ENCODE measurements around the gene PLA2G4F.

DNA sequence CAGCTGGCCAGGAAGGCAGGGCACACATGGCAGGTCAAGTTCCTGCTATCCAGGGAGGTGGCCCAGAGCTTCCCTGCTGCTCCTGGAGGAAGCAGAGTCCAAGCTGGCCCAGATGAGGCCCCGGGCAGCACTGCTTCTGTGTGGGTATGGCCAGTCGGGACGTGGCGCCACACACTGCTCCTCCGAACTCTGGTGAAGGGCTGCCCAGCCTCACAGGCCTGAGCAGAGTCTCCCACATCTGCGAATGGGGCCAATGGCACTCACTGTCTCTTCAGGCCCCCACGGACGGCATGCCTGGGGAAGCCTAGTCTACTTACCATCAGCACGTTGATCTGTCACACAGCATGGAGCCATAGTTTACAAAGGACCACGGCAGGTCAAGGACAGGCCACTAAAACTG is 2.5 kb upstream of the PLA2G4F start:
- TF ChIP-seq, protein P1, sequence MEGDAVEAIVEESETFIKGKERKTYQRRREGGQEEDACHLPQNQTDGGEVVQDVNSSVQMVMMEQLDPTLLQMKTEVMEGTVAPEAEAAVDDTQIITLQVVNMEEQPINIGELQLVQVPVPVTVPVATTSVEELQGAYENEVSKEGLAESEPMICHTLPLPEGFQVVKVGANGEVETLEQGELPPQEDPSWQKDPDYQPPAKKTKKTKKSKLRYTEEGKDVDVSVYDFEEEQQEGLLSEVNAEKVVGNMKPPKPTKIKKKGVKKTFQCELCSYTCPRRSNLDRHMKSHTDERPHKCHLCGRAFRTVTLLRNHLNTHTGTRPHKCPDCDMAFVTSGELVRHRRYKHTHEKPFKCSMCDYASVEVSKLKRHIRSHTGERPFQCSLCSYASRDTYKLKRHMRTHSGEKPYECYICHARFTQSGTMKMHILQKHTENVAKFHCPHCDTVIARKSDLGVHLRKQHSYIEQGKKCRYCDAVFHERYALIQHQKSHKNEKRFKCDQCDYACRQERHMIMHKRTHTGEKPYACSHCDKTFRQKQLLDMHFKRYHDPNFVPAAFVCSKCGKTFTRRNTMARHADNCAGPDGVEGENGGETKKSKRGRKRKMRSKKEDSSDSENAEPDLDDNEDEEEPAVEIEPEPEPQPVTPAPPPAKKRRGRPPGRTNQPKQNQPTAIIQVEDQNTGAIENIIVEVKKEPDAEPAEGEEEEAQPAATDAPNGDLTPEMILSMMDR (IDR thresholded peaks at IDR 0.05 in 8 of 11, conservative IDR thresholded peaks at IDR 0.05 in 3 of 11), result no peak
- TF ChIP-seq POLR2AphosphoS5 (IDR thresholded peaks at IDR 0.05), result peak in 1 of 3 donors; percentile 37
- TF ChIP-seq POLR2A (IDR thresholded peaks at IDR 0.05), result no peak
